AG04450 (cell line): ENCODE results near the gene CIB4. TPM values are rescaled to one million over a fixed set of nuclear protein-coding genes. Genes with fewer than 3 reads are reported as not detected.

Experiments used
- CTCF ChIA-PET: fragments of 300-600, 350-600 bp; formaldehyde crosslinking; extraction: SDS; loops from one replicate; lab custom pipeline; 2022; ENCODE audit warnings: antibody characterized with exemption, inconsistent platforms; lab: Charles Lee
- POLR2A ChIA-PET: fragments of 350-600 bp; formaldehyde crosslinking; extraction: SDS; loops from one replicate; lab custom pipeline; 2021; ENCODE audit warnings: antibody characterized with exemption, inconsistent platforms; lab: Yijun Ruan, JAX
- DNase-seq: peaks from one replicate; pipeline ENCODE4 v3.0.0-alpha.2; 2011; ENCODE audit warnings: low read depth, low spot score
- H3K27ac ChIP-seq: one replicate; pipeline ENCODE4 v1.5.1; 2012; ENCODE audit warnings: low read depth, low read length, control low read depth
- H3K27me3 ChIP-seq: one replicate; pipeline ENCODE4 v1.6.0; 2012; ENCODE audit warnings: low read length; ENCODE audit not compliant: control insufficient read depth, insufficient read depth
- H3K4me3 ChIP-seq: 2 replicates; pipeline ENCODE4 v1.5.1; 2011; ENCODE audit warnings: mild to moderate bottlenecking, low read depth, low read length, control low read depth
- H3K9me3 ChIP-seq: 2 replicates; pipeline ENCODE4 v1.5.1; 2012; ENCODE audit warnings: low read length; ENCODE audit not compliant: control insufficient read depth, insufficient read depth
- polyA plus RNA-seq: library from polyadenylated mRNA; depleted of rRNA; stranded (reverse); fragments of >200 nt; gene quantifications from 2 replicates; pipeline ENCODE4 v1.2.3, GENCODE V29; 2011
- TF ChIP-seq, protein P1 (sequence below): IDR thresholded peaks from 2 replicates; pipeline ENCODE4 v1.5.1; 2011; ENCODE audit warnings: low read depth, low read length, control low read depth, inconsistent platforms

The CIB4 gene
- polyA plus RNA-seq, 1 experiment = not detected

DNA sequence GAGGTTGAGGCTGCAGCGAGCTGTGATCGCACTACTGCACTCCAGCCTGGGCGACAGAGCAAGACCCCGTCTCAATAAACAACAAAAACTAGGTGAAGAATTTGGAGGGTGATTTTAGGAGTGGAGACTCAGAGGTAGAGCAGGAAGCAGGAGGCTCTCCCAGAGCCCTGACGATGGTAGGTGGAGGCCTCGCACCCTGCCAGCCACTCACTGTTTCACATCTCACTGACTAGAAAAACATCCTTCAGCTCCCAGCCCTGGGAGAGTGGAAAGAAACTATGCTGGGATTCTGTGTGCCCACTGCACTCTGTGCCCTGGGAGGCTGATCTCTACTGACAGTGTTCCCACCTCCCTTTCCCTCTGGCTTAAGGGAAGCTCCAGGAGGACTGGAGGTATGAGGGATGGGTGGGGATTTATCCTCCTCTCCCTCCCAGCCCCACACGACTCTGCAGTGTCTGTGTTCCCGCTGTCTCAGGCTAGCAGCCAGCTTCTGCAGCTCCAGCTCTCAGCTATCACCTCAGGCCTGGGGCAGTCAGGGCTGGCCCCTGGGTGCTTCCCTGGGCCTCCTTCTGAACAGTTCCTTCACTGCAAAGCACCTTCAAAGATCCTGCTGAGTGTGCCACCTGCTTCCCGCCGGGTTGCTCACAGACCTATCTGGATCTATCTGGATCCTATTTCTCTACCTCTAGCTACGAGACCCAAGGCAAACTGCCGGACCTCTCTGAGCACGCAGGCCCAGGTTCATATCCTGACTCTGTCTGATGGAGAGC, 9.6 kb downstream of the CIB4 start:
- TF ChIP-seq, protein P1, sequence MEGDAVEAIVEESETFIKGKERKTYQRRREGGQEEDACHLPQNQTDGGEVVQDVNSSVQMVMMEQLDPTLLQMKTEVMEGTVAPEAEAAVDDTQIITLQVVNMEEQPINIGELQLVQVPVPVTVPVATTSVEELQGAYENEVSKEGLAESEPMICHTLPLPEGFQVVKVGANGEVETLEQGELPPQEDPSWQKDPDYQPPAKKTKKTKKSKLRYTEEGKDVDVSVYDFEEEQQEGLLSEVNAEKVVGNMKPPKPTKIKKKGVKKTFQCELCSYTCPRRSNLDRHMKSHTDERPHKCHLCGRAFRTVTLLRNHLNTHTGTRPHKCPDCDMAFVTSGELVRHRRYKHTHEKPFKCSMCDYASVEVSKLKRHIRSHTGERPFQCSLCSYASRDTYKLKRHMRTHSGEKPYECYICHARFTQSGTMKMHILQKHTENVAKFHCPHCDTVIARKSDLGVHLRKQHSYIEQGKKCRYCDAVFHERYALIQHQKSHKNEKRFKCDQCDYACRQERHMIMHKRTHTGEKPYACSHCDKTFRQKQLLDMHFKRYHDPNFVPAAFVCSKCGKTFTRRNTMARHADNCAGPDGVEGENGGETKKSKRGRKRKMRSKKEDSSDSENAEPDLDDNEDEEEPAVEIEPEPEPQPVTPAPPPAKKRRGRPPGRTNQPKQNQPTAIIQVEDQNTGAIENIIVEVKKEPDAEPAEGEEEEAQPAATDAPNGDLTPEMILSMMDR = no peak
- ChIA-PET CTCF (interaction anchor here (1.0 kb wide), 1 partner anchor 115 kb away, joined by 3 read pairs; no protein-coding TSS in a partner anchor), POLR2A (no interaction called here)
- no peak for DNase-seq
- H3K9me3 ChIP-seq = no peaks in the 10 kb centered on the region
- H3K4me3 ChIP-seq = no peak overlapping the region
- no peak overlapping the region for H3K27ac ChIP-seq
- peaks cover 41% of the 10 kb centered on the region for H3K27me3 ChIP-seq

DNA sequence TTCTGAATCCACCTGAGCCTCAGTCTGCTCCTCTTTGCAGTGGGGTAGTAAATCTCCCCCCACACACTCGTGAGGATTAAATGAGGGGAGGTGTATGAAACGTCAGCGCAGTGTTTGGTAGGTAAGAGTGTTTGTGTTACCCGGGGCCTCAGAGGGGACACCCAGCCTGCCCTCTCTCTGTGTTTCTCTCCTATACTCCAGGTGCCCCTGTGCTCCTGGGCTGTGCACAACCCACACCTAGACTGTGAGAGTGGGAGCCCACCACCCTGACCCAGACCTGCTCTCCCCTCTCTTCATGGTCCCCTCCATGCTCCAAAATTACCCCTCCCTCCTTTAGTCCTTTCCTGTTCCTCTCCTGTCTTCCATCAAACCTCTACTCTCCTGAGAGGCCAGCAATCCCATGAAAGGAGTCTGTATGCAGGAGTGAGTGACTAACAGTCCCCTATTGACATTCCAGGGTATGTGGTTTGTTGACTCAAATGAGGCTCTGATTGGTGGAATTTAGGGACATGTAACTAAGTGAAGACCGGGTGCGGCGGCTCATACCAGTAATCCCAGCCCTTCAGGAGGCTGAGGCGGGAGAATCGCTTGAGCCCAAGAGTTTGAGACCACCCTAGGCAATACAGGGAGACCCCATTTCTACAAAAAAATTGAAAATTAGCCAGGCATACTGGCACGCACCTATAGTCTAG, 10.4 kb downstream of the CIB4 start:
- DNase-seq = no peak
- TF ChIP-seq, protein P1 = no peak
- POLR2A ChIA-PET = no interaction called here

DNA sequence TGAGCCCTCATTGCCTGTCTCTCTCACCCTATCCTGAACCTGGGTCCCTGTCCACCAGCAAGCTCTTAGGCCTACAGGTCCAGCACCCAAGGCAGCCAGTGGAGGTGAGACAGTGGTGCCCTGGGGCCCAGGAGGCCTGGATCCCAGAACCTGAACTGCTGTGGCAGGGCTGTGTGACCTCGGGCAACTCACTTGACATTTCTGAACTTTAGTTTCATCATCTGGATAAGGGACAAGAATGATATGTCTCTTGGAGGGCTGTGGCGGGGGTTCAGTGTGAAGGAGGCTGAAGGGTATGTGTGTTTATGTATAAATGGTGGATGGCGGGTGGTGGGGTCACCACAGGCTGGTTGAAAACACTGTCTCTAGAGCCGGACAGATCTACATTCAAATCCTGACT, 10.9 kb downstream of the CIB4 start:
- DNase-seq = no peak
- peaks cover 3% of the 10 kb centered on the region; the same call in 1 of the 2 replicates for H3K9me3 ChIP-seq
- CTCF ChIA-PET = no interaction called here
- H3K4me3 ChIP-seq = no peak overlapping the region
- TF ChIP-seq, protein P1 = no peak
- POLR2A ChIA-PET = no interaction called here
- peaks cover 34% of the 10 kb centered on the region for H3K27me3 ChIP-seq
- H3K27ac ChIP-seq = no peak overlapping the region

More for the DNA sequence above, 10.4 kb downstream of the CIB4 start:
- H3K9me3 ChIP-seq = peaks cover 3% of the 10 kb centered on the region; the same call in 1 of the 2 replicates
- no peak overlapping the region for H3K4me3 ChIP-seq
- H3K27me3 ChIP-seq = peaks cover 40% of the 10 kb centered on the region
- H3K27ac ChIP-seq = no peak overlapping the region
- CTCF ChIA-PET = interaction anchor here (1.0 kb wide), 1 partner anchor 115 kb away, joined by 3 read pairs; no protein-coding TSS in a partner anchor

DNA sequence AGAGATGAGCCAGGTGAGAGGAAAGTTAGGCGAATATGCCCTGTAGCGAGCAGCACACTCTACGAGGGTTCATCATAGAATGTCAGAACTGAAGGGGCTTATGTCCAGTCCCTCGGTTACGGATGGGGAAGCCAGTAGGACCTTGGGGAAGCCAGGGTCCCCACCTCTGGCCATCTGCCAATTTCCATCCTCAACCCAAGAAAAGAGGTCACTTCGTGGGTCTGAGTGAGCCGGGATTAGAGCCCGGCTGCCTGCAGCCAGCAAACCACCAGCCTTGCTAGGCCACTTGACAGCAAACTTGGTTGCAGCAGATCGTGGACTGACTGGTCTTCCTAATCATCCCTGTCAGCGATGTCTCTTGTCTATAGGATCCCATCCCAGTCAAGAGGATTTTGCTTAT, 11.4 kb downstream of the CIB4 start:
- peaks cover 3% of the 10 kb centered on the region; the same call in 1 of the 2 replicates for H3K9me3 ChIP-seq
- peaks cover 31% of the 10 kb centered on the region for H3K27me3 ChIP-seq
- DNase-seq = no peak
- CTCF ChIA-PET = no interaction called here
- TF ChIP-seq, protein P1 = no peak
- no peak overlapping the region for H3K4me3 ChIP-seq
- no peak overlapping the region for H3K27ac ChIP-seq
- POLR2A ChIA-PET = no interaction called here

DNA sequence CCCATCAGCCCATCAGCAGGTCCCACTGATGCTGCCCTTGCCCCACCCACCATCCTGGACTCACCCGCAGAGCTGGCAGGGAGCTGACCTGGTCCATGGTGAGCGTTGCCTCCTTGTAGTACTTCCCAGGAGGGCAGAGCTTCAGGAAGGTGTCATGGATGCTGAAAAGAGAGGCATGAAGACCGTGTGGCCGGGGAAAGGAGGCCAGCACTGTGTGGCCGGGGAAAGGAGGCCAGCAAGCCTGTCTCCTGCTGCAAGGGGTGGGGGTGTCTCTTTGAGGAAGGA, 11.9 kb downstream of the CIB4 start:
- peaks cover 27% of the 10 kb centered on the region for H3K27me3 ChIP-seq
- peaks cover 3% of the 10 kb centered on the region; the same call in 1 of the 2 replicates for H3K9me3 ChIP-seq
- POLR2A ChIA-PET = no interaction called here
- DNase-seq = no peak
- H3K4me3 ChIP-seq = no peak overlapping the region
- CTCF ChIA-PET = no interaction called here
- TF ChIP-seq, protein P1 = no peak
- no peak overlapping the region for H3K27ac ChIP-seq
